Stomach (tissue), 4 donors: Measurements from ENCODE around the gene GAD2.

Experiments used
- CTCF ChIP-seq, 7 experiments: fragments of 450-650 bp in 4 of 7; fragments of 200-600 bp in 3 of 7; sonication (generic) in 3 of 7; IDR thresholded peaks; one replicate each; pipeline ENCODE4 v1.5.1; 2016 to 2019; ENCODE audit warnings: antibody characterized with exemption in 7 of 7, control low read depth in 2 of 7, mild to moderate bottlenecking in 1 of 7
- EP300 ChIP-seq: sonication (generic); formaldehyde crosslinking; IDR thresholded peaks from one replicate; pipeline ENCODE4 v1.6.1; 2017; ENCODE audit warnings: antibody characterized with exemption
- POLR2A ChIP-seq, 4 donors: fragments of 450-650 bp; IDR thresholded peaks; one replicate each; pipeline ENCODE4 v1.6.1; 2016; ENCODE audit warnings: antibody characterized with exemption in 4 of 4, control low read depth in 2 of 4, mild to moderate bottlenecking in 1 of 4, moderate library complexity in 1 of 4
- POLR2AphosphoS5 ChIP-seq, 3 donors: sonication (generic); formaldehyde crosslinking; IDR thresholded peaks; one replicate each; pipeline ENCODE4 v1.6.1; 2016; ENCODE audit warnings: antibody characterized with exemption in 3 of 3

GRCh38 chr10:26300001-26300400 lies 83.4 kb downstream of the GAD2 start:
- TF ChIP-seq CTCF (IDR thresholded peaks at IDR 0.05) (no peak), POLR2A (IDR thresholded peaks at IDR 0.05) (no peak), POLR2AphosphoS5 (IDR thresholded peaks at IDR 0.05) (no peak), EP300 (no peak)
